T-cell (primary cell): ENCODE measurements around the gene IQSEC1. TPM values are rescaled to one million over a fixed set of nuclear protein-coding genes. Genes with fewer than 3 reads are reported as not detected.

Source experiments
- ATAC-seq, 4 experiments: fragments of 200-7000 bp in 3 of 4; fragments of 150-1000 bp in 1 of 4; cut with Tn5 transposase; replicated peaks in 1 of 4; 1 replicate in 3 of 4; 2 replicates in 1 of 4; pipeline ENCODE4 v1.10.0; 2021; ENCODE audit warnings: moderate library complexity in 3 of 4, mild to moderate bottlenecking in 2 of 4, moderate number of reproducible peaks in 1 of 4
- CTCF ChIA-PET, 2 donors: fragments of 300-600 bp; sonication (Branson Sonifier 250); formaldehyde crosslinking; loops; one replicate each; lab custom pipeline; 2022; ENCODE audit warnings: antibody characterized with exemption in 2 of 2; lab: Charles Lee
- POLR2A ChIA-PET, 2 donors: fragments of 300-600 bp; sonication (Branson Sonifier 250); formaldehyde crosslinking; loops; one replicate each; lab custom pipeline; 2022; ENCODE audit warnings: antibody characterized with exemption in 2 of 2; lab: Charles Lee
- DNase-seq, 35 experiments: peaks; one replicate each; pipeline versions ENCODE4 v3.0.0 to v3.0.0-alpha.2; 2013 to 2023
- H3K27ac ChIP-seq: one replicate; pipeline ENCODE4 v1.5.1; 2013; ENCODE audit warnings: low read length
- H3K27me3 ChIP-seq, 2 experiments: replicated peaks in 1 of 2; 1 replicate in 1 of 2; 2 replicates in 1 of 2; pipeline versions ENCODE4 v1.6.1 to v1.7.0; 2013; ENCODE audit warnings: low read length in 1 of 2, mixed read lengths in 1 of 2; ENCODE audit not compliant: control insufficient read depth in 2 of 2, insufficient read depth in 2 of 2; ENCODE audit errors: extremely low read depth in 1 of 2
- H3K36me3 ChIP-seq, 2 donors: 1 replicate in 1 of 2; 2 replicates in 1 of 2; pipeline versions ENCODE4 v1.6.1 to v1.7.0; 2013; ENCODE audit warnings: low read length in 1 of 2; ENCODE audit not compliant: control insufficient read depth in 2 of 2, insufficient read depth in 1 of 2; ENCODE audit errors: extremely low read depth in 1 of 2
- H3K4me1 ChIP-seq, 2 experiments: 1 replicate in 1 of 2; 2 replicates in 1 of 2; pipeline versions ENCODE4 v1.6.1 to v1.7.0; 2013; ENCODE audit warnings: low read length in 2 of 2, mixed read lengths in 1 of 2; ENCODE audit not compliant: insufficient read depth in 2 of 2, control insufficient read depth in 1 of 2; ENCODE audit errors: extremely low read depth in 1 of 2
- H3K4me3 ChIP-seq, 2 donors: 1 replicate in 1 of 2; 2 replicates in 1 of 2; pipeline versions ENCODE4 v1.5.1 to v1.7.0; 2013; ENCODE audit warnings: mild to moderate bottlenecking in 2 of 2, low read length in 1 of 2, moderate library complexity in 1 of 2; ENCODE audit not compliant: control insufficient read depth in 1 of 2; ENCODE audit errors: extremely low read depth in 1 of 2
- H3K9me3 ChIP-seq: 2 replicates; pipeline ENCODE4 v1.7.0; 2013
- H3K27ac Mint-ChIP-seq, 2 donors: one replicate each; pipeline ENCODE4 v1.8.0; 2020 to 2021; ENCODE audit warnings: mild to moderate bottlenecking in 2 of 2, mixed read lengths in 2 of 2
- H3K27me3 Mint-ChIP-seq, 2 donors: one replicate each; pipeline ENCODE4 v1.8.0; 2021 to 2022; ENCODE audit warnings: mixed read lengths in 2 of 2
- H3K36me3 Mint-ChIP-seq: one replicate; pipeline ENCODE4 v1.8.0; 2021; ENCODE audit warnings: mixed read lengths
- H3K4me1 Mint-ChIP-seq, 3 donors: one replicate each; pipeline ENCODE4 v1.8.0; 2020 to 2022; ENCODE audit warnings: mixed read lengths in 3 of 3, mild to moderate bottlenecking in 1 of 3
- H3K4me3 Mint-ChIP-seq, 3 donors: one replicate each; pipeline ENCODE4 v1.8.0; 2020 to 2022; ENCODE audit warnings: mild to moderate bottlenecking in 3 of 3, mixed read lengths in 3 of 3, moderate library complexity in 3 of 3
- H3K9me3 Mint-ChIP-seq, 3 donors: one replicate each; pipeline ENCODE4 v1.8.0; 2020 to 2022; ENCODE audit warnings: mixed read lengths in 3 of 3
- WGBS: methylation state at CpG from one replicate; pipeline ENCODE4 v1.1.5; 2013; ENCODE audit warnings: missing lambda C conversion rate; ENCODE audit not compliant: insufficient coverage; 5-methylcytosine and 5-hydroxymethylcytosine counted together
- total RNA-seq, 35 experiments: library from RNA in 6 of 35; stranded (reverse) in 6 of 35; fragments of 120-200 nt in 1 of 35; gene quantifications; one replicate each; pipeline versions ENCODE4 v1.2.1 to v1.2.4 and lab custom pipeline; 2013 to 2026

The IQSEC1 gene
- total RNA-seq, 5 donors from 2014 or later (not counting 1 experiment from before 2014, with no cell fraction given), result 73.7 to 113 (median 86.9) TPM

GRCh38 chr3:13119471-13120220 is 46.4 kb upstream of the IQSEC1 start:
- Histone ChIP-seq H3K27me3 (peaks cover 0 to 24% of the 10 kb centered on the region in 2 experiments), H3K4me1 (no peaks in the 10 kb centered on the region), H3K9me3 (no peaks in the 10 kb centered on the region), H3K36me3 (no peaks in the 10 kb centered on the region), H3K27ac (no peak overlapping the region), H3K4me3 (no peak overlapping the region)
- Mint-ChIP-seq H3K27ac (no peak overlapping the region), H3K4me3 (no peak overlapping the region), H3K36me3 (no peaks in the 10 kb centered on the region), H3K27me3 (peaks cover 0 to 2% of the 10 kb centered on the region in 2 donors), H3K4me1 (no peaks in the 10 kb centered on the region), H3K9me3 (no peaks in the 10 kb centered on the region)
- DNase-seq (no peak), ATAC-seq (no peak)
- POLR2A ChIA-PET, result no interaction called here
- WGBS, result 57% methylated on average over 13 of the region's 17 CpGs
- CTCF ChIA-PET, result interaction anchor here in 1 of 2 donors (0.6 kb wide), 1 partner anchor 15 kb away, joined by 5 read pairs; no protein-coding TSS in a partner anchor

GRCh38 chr3:13116426-13116825 is 43.2 kb upstream of the IQSEC1 start:
- H3K36me3 ChIP-seq, result no peaks in the 10 kb centered on the region
- no peaks in the 10 kb centered on the region for H3K9me3 ChIP-seq
- no peak overlapping the region for H3K4me3 ChIP-seq
- POLR2A ChIA-PET, result no interaction called here
- ATAC-seq (no peak), DNase-seq (no peak)
- peaks cover 0 to 3% of the 10 kb centered on the region in 2 experiments for H3K4me1 ChIP-seq
- H3K27ac ChIP-seq, result no peak overlapping the region
- WGBS, result 40% methylated on average over 1 of the region's 8 CpGs
- no peaks in the 10 kb centered on the region for H3K9me3 Mint-ChIP-seq
- peaks cover 4 to 6% of the 10 kb centered on the region in 2 donors for H3K27me3 Mint-ChIP-seq
- H3K4me1 Mint-ChIP-seq, result peaks cover under 1 to 6% (median 2%) of the 10 kb centered on the region in 3 donors
- no peaks in the 10 kb centered on the region for H3K36me3 Mint-ChIP-seq
- peaks cover 0 to 43% of the 10 kb centered on the region in 2 experiments for H3K27me3 ChIP-seq
- CTCF ChIA-PET, result no interaction called here
- H3K4me3 Mint-ChIP-seq, result no peak overlapping the region
- H3K27ac Mint-ChIP-seq, result no peak overlapping the region

DNA sequence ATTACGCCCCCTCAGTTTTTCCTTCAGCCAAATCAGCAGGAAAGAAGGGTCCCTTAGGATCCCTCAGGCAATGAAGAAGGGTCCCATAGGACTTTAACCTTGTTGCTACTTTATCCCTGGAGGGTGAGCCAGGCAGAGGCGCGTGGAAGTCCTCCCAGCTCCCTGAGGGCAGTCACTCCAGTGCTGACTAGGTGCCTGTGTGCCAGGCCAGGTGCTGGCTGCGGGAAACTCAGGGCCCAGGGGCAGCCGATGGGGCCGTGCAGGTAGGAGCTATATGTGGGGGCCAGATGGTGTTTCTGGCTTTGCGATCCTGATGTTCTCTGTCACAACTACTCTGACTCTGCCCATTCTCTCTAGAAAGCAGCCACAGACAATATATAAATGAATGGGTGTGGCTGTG is 42.8 kb upstream of the IQSEC1 start:
- DNase-seq (no peak), ATAC-seq (no peak)
- no peak overlapping the region for H3K27ac ChIP-seq
- Mint-ChIP-seq H3K36me3 (no peaks in the 10 kb centered on the region), H3K4me3 (no peak overlapping the region), H3K27ac (no peak overlapping the region), H3K27me3 (peaks cover 4 to 6% of the 10 kb centered on the region in 2 donors), H3K4me1 (peaks cover 5 to 11% (median 6%) of the 10 kb centered on the region in 3 donors), H3K9me3 (no peaks in the 10 kb centered on the region)
- 87% methylated on average over 3 of the region's 7 CpGs for WGBS
- H3K27me3 ChIP-seq, result peaks cover 0 to 45% of the 10 kb centered on the region in 2 experiments
- H3K36me3 ChIP-seq, result no peaks in the 10 kb centered on the region
- ChIA-PET POLR2A (no interaction called here), CTCF (no interaction called here)
- no peaks in the 10 kb centered on the region for H3K9me3 ChIP-seq
- H3K4me3 ChIP-seq, result no peak overlapping the region
- peaks cover 0 to 7% of the 10 kb centered on the region in 2 experiments for H3K4me1 ChIP-seq

GRCh38 chr3:13115576-13115910 is 42.3 kb upstream of the IQSEC1 start:
- DNase-seq, result no peak
- CTCF ChIA-PET, result no interaction called here
- WGBS, result 71% methylated on average over 7 of the region's 8 CpGs

DNA sequence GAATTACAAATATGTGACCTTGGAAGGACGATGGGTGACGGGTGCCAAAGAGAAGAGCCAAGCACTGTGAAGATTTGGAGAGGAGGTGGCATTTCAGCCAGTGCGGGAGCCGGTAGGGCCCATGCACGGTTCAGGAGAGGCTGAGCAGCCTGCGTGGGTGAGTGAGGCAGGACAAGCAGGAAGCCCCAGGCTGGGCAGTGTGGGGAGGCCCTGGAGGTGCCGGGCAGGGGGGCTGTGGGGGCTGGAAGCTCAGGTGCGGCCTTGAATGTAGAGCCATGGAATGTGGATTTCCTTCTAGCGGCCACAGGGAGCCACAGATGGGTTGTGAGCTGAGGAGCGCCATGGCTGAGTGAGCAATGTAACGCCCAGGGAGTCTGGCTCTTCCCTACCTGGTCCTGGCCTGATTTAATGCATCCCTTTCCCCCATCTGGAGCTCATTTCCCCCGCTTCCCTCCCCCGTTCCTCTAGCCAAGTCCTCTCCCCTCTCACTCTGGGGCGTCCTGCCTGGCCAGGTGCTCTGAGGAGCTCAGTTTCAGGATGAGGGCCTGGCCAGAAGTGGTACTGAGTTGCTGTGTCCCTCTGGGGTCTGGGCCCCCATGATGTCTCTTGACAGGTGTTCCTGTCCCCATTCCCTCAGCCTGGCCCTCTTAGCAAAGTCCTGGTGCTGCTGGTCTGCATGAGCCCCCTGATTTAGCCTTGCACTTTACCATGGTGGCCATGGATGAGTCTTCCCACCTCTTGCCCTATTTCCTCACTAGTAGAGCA is 41.8 kb upstream of the IQSEC1 start:
- Mint-ChIP-seq H3K36me3 (no peaks in the 10 kb centered on the region), H3K27ac (no peak overlapping the region)
- no peak overlapping the region for H3K4me3 ChIP-seq

More at GRCh38 chr3:13115576-13115910, 42.3 kb upstream of the IQSEC1 start:
- H3K36me3 Mint-ChIP-seq, result no peaks in the 10 kb centered on the region
- Histone ChIP-seq H3K27ac (no peak overlapping the region), H3K4me1 (peaks cover 3 to 12% of the 10 kb centered on the region in 2 experiments), H3K9me3 (no peaks in the 10 kb centered on the region), H3K4me3 (no peak overlapping the region), H3K27me3 (peaks cover 0 to 47% of the 10 kb centered on the region in 2 experiments), H3K36me3 (no peaks in the 10 kb centered on the region)
- no peak for ATAC-seq
- H3K4me3 Mint-ChIP-seq, result no peak overlapping the region
- POLR2A ChIA-PET, result no interaction called here
- peaks cover 4 to 8% of the 10 kb centered on the region in 2 donors for H3K27me3 Mint-ChIP-seq
- peaks cover 10 to 15% (median 11%) of the 10 kb centered on the region in 3 donors for H3K4me1 Mint-ChIP-seq
- no peak overlapping the region for H3K27ac Mint-ChIP-seq
- no peaks in the 10 kb centered on the region for H3K9me3 Mint-ChIP-seq

More for the DNA sequence above, 41.8 kb upstream of the IQSEC1 start:
- Histone ChIP-seq H3K27ac (no peak overlapping the region), H3K9me3 (no peaks in the 10 kb centered on the region), H3K4me1 (peaks cover 3 to 17% of the 10 kb centered on the region in 2 experiments), H3K36me3 (no peaks in the 10 kb centered on the region), H3K27me3 (peaks cover 0 to 44% of the 10 kb centered on the region in 2 experiments)
- Mint-ChIP-seq H3K27me3 (peaks cover 4 to 9% of the 10 kb centered on the region in 2 donors), H3K4me1 (peaks cover 13 to 17% (median 13%) of the 10 kb centered on the region in 3 donors), H3K9me3 (no peaks in the 10 kb centered on the region), H3K4me3 (no peak overlapping the region)
- 79% methylated on average over 12 of the region's 14 CpGs for WGBS
- no peak for ATAC-seq
- CTCF ChIA-PET, result no interaction called here
- POLR2A ChIA-PET, result no interaction called here
- no peak for DNase-seq
